ENCODE measurements around the gene ITIH2. TPM values are rescaled to one million over a fixed set of nuclear protein-coding genes. Genes with fewer than 3 reads are reported as not detected.
A peak's percentile ranks its signal among the peaks of the same experiment; 100 is the strongest.

ITIH2 gene
- total and polyA plus RNA-seq, 9 of the 15 experiments (the other 6 are each of a cell fraction or from before 2014, with no cell fraction given) = 0.66 TPM; not detected in 8

DNA sequence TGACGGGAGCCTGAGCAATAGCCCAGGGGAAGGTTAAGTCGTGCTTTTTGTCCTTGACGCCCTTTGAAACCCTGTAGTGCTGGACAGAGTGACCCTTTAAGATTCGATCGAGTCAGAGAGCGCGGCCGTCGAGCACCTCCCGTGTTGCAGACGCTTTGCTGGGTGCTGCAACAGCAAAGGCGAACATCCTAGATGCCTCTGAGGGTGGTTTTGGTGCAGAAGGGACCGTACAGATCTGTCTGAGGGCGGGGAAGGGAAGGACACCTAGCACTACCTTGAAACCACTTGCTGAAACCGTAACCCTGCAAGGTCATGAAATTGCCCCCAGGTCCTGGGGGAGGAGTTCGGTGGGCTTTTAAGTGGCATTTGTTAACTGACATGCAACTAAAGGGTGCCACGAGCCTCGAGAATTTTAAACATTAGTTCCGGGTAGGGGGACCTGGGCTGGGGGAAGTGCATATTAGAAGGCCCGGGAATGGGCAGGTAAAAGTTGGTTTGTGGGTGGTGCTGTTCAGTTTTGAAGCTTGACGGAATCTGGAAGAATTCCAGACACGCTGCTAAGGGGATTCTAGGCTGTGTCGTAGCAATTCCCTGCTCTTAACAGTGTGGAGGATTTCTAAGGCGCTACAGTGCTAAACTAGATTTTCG, 85.6 kb downstream of the ITIH2 start (continued):
- TF ChIP-seq RBBP5 (IDR thresholded peaks at IDR 0.05; ENCODE audit: borderline replicate concordance, insufficient read depth, low read length, poor library complexity, severe bottlenecking) (peak; percentile 5), ZNF12 (CRISPR knock-in tag; IDR thresholded peaks at IDR 0.05) (no peak), GABPB1 (CRISPR knock-in tag; IDR thresholded peaks at IDR 0.05) (no peak), MAFK (IDR thresholded peaks at IDR 0.05; ENCODE audit: low read length) (no peak), CEBPG (CRISPR knock-in tag; IDR thresholded peaks at IDR 0.05) (peak; percentile 39; the same call in 1 of the 2 replicates), CEBPG (tag; conservative IDR thresholded peaks at IDR 0.05 in 1 of 2, IDR thresholded peaks at IDR 0.05 in 1 of 2) (no peak), RFX5 (IDR thresholded peaks at IDR 0.05; ENCODE audit: low read depth, low read length) (no peak), ZNF586 (CRISPR knock-in tag; conservative IDR thresholded peaks at IDR 0.05) (no peak), SAFB2 (IDR thresholded peaks at IDR 0.05; ENCODE audit: borderline replicate concordance, low read depth, low read length, severe bottlenecking) (no peak), SMAD1 (IDR thresholded peaks at IDR 0.05; ENCODE audit: low read depth, low read length, partially characterized antibody) (no peak)
- TF ChIP-seq, protein P1, sequence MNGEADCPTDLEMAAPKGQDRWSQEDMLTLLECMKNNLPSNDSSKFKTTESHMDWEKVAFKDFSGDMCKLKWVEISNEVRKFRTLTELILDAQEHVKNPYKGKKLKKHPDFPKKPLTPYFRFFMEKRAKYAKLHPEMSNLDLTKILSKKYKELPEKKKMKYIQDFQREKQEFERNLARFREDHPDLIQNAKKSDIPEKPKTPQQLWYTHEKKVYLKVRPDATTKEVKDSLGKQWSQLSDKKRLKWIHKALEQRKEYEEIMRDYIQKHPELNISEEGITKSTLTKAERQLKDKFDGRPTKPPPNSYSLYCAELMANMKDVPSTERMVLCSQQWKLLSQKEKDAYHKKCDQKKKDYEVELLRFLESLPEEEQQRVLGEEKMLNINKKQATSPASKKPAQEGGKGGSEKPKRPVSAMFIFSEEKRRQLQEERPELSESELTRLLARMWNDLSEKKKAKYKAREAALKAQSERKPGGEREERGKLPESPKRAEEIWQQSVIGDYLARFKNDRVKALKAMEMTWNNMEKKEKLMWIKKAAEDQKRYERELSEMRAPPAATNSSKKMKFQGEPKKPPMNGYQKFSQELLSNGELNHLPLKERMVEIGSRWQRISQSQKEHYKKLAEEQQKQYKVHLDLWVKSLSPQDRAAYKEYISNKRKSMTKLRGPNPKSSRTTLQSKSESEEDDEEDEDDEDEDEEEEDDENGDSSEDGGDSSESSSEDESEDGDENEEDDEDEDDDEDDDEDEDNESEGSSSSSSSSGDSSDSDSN (IDR thresholded peaks at IDR 0.05; ENCODE audit: borderline replicate concordance in 1 of 2, low read depth in 2 of 2, low read length in 2 of 2) = 0 out of 4 replicates have a peak, but pooled peaks of 1 of the 2 experiments have one; percentile 8
- TF ChIP-seq, protein P2, sequence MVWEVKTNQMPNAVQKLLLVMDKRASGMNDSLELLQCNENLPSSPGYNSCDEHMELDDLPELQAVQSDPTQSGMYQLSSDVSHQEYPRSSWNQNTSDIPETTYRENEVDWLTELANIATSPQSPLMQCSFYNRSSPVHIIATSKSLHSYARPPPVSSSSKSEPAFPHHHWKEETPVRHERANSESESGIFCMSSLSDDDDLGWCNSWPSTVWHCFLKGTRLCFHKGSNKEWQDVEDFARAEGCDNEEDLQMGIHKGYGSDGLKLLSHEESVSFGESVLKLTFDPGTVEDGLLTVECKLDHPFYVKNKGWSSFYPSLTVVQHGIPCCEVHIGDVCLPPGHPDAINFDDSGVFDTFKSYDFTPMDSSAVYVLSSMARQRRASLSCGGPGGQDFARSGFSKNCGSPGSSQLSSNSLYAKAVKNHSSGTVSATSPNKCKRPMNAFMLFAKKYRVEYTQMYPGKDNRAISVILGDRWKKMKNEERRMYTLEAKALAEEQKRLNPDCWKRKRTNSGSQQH (CRISPR knock-in tag; IDR thresholded peaks at IDR 0.05) = no peak

Data from K562 (cell line).